Limb (tissue), 2 donors: ENCODE results near the gene TPCN1.
"Not testable (repeated sequence)": the region's sequence is repeated elsewhere in the genome, so short reads cannot be mapped to it uniquely, and the experiment has no call there.

Experiments
- DNase-seq, 2 donors: peaks; one replicate each; pipeline ENCODE4 v3.0.0-alpha.2; 2016; ENCODE audit errors: extremely low spot score in 2 of 2

Gene TPCN1

DNA sequence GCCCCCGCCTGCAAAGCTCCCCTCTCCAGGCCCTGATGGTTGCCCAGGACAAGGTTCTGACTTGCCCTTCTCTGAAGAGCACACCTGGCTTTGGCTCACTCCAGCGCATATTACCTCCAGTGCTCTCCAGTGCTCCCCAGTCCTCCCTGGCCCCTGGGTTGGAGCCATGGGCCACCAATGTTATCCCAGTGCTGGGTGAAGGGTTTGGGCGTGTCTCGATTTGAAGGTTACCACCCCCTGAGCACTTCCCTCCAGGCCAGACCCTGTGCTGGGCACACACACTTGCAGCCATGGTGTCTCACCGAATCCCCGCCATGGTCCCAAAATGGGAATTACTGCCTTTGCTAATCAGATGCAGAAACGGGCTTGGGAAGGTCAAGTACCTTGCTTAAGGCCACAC is 24.7 kb upstream of the TPCN1 start:
- no peak for DNase-seq

DNA sequence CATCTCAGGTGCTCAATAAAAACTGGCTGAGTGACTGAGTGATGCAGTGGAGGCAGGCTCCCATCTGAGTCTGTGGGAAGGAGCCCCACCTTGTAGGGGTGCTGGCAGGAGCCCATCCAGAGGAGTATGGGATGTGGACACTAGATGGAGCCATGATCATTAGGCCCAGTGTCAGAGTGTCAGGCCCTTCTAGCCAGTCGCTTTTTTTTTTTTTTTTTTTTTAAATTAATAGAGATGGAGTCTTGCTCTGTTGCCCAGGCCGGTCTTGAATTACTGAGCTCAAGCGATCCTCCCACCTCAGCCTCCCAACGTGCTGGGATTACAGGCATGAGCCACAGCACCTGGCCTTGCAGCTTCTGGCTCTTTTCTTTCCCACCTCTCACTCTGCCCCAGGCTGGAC is 24.3 kb upstream of the TPCN1 start:
- DNase-seq, result peak; percentile 50 to 58

GRCh38 chr12:113197518-113198077 is 23.7 kb upstream of the TPCN1 start:
- DNase-seq, result no peak

GRCh38 chr12:113198296-113198695 is 23.0 kb upstream of the TPCN1 start:
- DNase-seq, result no peak

DNA sequence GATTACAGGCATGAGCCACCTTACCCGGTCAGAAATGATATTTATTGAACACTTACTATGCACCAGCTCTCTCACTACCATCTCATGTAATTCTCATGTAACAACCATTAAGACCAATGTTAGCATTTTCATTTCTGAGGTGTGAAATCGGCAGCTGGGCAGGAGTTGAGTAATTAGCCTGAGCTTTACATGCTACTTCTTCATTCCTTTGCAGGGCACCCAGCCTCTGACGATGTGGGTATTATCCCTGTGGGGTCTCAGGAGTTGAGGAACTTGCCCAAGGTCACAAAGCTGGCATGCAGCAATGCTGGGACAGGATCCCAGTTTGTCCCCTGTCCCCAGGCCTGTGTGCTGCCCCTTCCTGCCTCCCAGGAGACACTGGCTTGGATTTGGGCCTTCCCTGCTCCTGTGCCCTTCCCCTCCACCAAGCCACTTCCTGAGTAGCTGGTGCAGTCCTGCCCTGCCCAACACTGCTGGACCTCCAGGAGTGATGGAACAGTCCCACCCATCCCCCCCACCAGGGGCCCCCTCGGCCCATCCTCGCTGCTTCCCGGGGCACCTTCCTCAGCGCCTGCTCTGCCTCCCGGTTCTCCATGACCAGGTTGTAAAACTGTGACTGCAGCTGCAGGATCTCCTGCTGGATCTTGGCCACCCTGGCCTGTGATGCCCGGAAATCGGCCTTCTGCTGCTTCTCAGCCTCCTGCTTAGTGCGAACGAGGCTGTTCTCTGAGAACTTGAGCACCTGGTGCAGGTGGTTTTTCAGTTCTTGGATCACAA is 21.1 kb upstream of the TPCN1 start:
- no peak for DNase-seq

DNA sequence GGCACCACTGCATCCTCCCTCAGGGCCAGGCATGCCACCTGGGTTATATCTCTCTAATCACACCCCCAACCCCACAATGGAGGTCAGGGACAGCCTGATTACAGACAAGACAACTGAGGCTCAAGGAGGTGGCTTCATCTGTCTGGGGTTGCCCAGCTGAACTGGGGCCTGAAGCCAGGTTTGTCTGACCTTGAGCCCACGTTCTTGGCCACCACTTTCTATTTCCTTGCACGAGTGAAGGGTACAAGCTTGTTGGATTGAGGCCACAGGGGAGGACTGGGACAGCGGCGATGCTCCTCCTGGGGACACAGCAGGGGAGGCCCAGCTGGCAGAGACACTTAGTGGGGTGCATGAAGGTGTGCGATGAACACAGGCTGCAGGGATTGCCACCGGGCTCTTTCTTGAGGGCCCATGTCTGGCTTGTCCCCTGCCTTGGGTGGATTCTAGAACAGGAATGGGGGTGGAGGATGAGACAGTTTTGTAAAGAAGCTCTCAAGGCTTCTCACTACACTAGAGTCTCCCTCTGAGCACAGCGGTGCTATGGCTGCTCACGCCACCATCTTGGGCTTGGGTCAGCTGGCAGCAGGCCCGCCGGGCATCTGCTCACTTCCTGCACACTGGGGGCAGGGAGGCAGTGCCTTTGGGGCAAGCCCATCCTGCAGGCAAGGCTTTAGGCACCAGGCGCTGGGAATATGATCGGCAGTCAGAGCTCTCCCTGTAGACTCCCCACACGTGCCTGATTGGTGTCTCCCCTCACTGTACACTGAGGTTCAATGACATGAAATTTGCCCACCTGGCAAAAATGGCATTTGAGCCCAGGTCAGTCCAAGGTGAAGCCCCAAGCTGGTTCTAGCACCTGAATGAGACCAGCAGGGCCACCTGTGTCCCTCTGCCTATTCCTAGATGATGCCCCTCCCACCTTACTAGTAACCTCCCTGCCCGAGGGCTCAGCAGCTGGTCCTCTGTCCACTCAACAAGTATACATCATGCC is 19.8 kb upstream of the TPCN1 start:
- no peak for DNase-seq

DNA sequence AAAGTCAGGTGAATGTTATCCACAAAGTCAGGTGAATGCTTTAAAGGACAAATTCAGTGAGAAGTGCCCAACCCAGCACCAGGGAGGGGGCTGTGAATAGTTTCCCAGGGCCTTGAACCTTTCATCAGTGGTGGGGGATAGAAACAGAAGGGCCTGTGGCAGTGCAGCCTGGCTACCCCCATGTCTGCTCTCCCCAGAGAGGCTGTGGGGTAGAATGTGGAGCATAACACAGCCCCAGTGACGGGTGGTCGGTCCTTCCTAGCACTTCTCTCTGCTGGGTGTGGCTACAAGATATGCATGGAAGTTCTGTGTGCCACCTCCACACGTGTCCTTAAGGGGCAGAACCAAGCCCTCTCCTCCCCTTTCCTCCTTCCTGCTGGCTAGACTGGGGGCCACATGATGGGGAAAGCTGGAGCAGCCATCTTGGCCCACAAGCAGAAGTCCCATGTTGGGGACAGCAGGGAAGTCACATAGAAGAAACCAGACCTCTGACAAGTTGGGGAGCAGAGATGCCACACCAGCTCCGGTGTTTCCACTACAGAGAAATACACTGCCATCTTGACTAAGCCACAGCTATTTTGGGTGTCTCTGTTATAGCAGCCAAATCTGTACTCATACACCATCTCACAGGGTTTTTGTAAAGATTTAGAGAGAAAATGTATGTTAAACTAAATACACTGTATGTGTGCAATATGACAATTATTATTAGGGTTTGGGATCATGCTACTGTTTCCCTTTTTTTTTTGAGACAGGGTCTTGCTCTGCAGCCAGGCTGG is 18.8 kb upstream of the TPCN1 start:
- DNase-seq, result no peak

GRCh38 chr12:113203852-113204760 is 17.2 kb upstream of the TPCN1 start:
- DNase-seq, result no peak

GRCh38 chr12:113204804-113205203 is 16.5 kb upstream of the TPCN1 start:
- DNase-seq, result no peak

DNA sequence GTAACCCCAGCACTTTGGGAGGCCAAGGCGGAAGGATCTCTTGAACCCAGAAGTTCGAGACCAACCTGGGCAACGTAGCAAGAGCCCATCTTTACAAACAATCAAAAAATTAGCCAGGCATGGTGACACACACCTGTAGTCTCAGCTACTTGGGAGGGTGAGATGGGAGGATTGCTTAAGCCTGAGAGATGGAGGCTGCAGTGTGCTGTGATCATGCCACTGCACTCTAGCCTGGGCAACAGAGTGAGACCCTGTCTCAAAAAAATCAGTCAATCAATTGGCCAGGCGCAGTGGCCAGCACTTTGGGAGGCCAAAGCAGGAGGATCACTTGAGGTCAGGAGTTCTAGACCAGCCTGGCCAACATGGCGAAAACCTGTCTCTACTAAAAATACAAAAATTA is 14.5 kb upstream of the TPCN1 start:
- not testable (repeated sequence) for DNase-seq

GRCh38 chr12:113207613-113208040 is 13.6 kb upstream of the TPCN1 start:
- DNase-seq, result no peak

GRCh38 chr12:113208041-113208934 is 13.0 kb upstream of the TPCN1 start:
- no peak for DNase-seq

DNA sequence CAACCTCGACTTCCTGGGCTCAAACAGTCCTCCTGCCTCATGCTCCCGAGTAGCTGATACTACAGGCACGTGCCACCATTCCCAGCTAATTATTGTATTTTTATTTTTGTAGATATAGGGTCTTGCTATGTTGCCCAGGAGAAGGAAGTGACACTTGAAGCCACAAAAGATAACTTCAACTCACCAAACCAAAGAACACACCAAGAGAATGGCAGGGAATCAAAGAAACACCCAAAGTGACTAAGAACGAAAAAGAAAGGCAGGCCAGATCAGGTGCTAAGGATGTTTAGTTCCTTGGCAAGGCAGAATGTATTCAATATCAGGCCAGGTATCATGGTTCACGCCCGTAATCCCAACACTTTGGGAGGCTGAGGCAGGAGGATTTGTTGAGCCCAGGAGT is 10.1 kb upstream of the TPCN1 start:
- DNase-seq, result no peak

DNA sequence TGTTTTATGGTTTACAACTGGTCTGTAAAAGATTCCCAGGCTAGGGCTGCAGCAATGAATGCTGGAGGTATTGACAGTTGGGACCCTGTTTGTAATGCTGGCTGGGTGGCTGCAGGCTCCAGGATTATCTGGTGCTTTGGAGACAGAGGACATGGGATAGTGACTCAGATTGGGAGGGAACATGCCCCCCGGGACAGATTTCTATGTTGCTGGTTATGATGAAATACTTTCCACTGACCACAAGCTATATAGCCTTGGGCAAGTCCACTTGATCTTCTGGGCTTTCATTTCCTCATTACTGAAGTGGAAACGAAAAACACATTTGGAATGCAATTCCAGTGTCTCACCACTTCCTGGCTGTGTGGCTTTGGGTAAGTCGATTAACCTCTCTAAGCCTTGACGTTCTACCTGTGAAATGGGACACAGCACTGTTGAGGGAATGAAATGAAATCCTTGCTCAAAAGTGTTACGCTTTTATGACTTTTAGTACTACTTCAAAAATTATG is 6.3 kb upstream of the TPCN1 start:
- no peak for DNase-seq

- DNase-seq, result no peak
These were observed 5.2 kb upstream of the TPCN1 start for GRCh38 chr12:113216027-113216426.

DNA sequence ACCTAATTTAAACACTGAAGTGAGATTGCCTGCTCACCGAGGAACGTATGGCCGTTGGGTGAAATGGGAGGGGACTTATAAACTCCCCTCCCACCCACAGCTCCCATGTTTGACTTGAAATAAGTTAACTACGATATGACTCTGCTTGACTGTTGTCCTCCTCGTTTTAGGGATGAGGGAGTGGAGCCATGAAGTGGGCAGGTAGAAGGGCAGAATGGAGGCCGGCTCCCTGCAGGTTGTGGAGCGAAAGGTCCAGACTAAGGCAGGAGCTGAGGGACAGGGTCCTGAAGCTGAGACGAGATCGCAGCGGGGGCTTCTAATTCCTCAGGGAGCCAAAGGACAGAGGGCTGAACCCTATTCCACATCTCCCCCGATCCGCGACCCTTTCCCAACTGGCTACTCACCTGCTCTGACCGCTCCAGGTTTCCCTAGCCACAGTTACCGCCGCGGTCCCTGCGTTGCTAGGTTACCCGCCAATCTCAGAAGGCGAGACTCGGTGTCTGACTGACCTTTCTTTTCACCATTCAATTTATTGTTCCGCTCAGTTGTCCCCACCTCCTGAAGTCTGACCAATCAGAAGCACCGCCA is 577 bp upstream of the TPCN1 start:
- no peak for DNase-seq

- no peak for DNase-seq
These were observed 899 bp downstream of the TPCN1 start for GRCh38 chr12:113221997-113222729.
